Ishikawa (cell line): ENCODE results near the gene TROAP.

Source experiments
- CEBPB ChIP-seq: IDR thresholded peaks from 2 replicates; pipeline ENCODE4 v1.6.1; 2012
- CREB1 ChIP-seq: IDR thresholded peaks from 2 replicates; pipeline ENCODE4 v1.6.1; 2012; ENCODE audit warnings: low read depth
- EGR1 ChIP-seq: IDR thresholded peaks from 2 replicates; pipeline ENCODE4 v1.6.1; 2012
- EP300 ChIP-seq: IDR thresholded peaks from 2 replicates; pipeline ENCODE4 v1.6.1; 2012; ENCODE audit warnings: borderline replicate concordance
- FOXM1 ChIP-seq: IDR thresholded peaks from 2 replicates; pipeline ENCODE4 v1.6.1; 2012; ENCODE audit warnings: low read depth, borderline replicate concordance
- TAF1 ChIP-seq: IDR thresholded peaks from 2 replicates; pipeline ENCODE4 v1.6.1; 2012; ENCODE audit warnings: low read depth, mild to moderate bottlenecking
- YY1 ChIP-seq: IDR thresholded peaks from 2 replicates; pipeline ENCODE4 v1.6.1; 2012; ENCODE audit warnings: low read depth
- ZBTB7A ChIP-seq: IDR thresholded peaks from 2 replicates; pipeline ENCODE4 v1.6.1; 2012; ENCODE audit warnings: low read depth
- TF ChIP-seq, protein P1 (sequence below): IDR thresholded peaks from 2 replicates; pipeline ENCODE4 v1.6.1; 2012
- TF ChIP-seq, protein P2 (sequence below): IDR thresholded peaks from 2 replicates; pipeline ENCODE4 v1.6.1; 2012; ENCODE audit warnings: low read depth, mild to moderate bottlenecking
- TF ChIP-seq, protein P3 (sequence below): IDR thresholded peaks from 2 replicates; pipeline ENCODE4 v1.6.1; 2012

DNA sequence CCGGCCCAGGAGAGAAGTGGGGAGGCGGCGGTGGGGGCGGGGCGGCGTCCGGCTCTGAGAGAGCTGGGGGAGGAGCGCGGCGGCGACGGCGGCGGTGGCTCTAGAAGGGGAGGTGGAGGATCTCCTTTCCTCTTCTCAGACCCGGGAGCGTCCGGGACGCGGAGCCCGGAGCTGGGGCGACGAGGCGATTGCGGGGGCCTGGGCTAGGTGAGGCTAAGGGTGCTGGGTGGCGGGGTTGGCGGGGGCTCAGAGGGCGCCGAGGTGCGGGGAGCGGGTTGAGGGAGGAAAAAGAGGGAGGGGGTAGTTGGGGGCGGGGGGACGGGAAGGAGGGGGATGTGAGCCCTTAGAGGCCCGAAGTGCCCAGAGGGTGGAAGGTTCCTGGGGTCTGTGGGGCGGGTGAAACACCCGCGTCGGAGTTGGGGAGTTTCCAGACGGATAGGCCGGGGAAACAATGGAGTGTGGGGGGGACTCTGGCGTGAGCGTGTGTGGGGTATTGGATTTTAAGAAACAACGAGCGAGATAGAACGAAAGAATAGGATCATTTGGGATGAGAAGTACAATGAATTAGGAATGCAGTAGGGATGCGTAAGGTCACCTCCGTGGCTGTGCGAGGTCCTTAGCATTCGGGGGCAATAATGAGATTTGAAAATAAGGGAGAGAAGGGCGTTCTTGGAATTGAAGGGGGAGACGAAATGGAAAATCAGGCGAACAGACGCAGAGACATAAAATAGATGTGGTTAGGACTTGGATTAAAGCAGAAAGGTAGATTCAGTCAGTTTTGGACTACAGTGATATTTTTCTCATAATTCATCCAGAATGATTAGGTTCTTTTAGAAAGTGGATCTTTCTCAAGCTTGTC is 44.6 kb downstream of the TROAP start, which contains the start of gene SPATS2:
- TF ChIP-seq EP300 (0 out of 2 replicates have a peak, but pooled peaks have one; percentile 23), CEBPB (no peak), YY1 (no peak), EGR1 (no peak; the same call in 1 of the 2 replicates), CREB1 (no peak), ZBTB7A (no peak; the same call in 1 of the 2 replicates), FOXM1 (no peak), TAF1 (no peak; the same call in 1 of the 2 replicates)
- TF ChIP-seq, protein P1, sequence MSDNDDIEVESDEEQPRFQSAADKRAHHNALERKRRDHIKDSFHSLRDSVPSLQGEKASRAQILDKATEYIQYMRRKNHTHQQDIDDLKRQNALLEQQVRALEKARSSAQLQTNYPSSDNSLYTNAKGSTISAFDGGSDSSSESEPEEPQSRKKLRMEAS, result no peak
- TF ChIP-seq, protein P2, sequence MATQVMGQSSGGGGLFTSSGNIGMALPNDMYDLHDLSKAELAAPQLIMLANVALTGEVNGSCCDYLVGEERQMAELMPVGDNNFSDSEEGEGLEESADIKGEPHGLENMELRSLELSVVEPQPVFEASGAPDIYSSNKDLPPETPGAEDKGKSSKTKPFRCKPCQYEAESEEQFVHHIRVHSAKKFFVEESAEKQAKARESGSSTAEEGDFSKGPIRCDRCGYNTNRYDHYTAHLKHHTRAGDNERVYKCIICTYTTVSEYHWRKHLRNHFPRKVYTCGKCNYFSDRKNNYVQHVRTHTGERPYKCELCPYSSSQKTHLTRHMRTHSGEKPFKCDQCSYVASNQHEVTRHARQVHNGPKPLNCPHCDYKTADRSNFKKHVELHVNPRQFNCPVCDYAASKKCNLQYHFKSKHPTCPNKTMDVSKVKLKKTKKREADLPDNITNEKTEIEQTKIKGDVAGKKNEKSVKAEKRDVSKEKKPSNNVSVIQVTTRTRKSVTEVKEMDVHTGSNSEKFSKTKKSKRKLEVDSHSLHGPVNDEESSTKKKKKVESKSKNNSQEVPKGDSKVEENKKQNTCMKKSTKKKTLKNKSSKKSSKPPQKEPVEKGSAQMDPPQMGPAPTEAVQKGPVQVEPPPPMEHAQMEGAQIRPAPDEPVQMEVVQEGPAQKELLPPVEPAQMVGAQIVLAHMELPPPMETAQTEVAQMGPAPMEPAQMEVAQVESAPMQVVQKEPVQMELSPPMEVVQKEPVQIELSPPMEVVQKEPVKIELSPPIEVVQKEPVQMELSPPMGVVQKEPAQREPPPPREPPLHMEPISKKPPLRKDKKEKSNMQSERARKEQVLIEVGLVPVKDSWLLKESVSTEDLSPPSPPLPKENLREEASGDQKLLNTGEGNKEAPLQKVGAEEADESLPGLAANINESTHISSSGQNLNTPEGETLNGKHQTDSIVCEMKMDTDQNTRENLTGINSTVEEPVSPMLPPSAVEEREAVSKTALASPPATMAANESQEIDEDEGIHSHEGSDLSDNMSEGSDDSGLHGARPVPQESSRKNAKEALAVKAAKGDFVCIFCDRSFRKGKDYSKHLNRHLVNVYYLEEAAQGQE, result no peak
- TF ChIP-seq, protein P3, sequence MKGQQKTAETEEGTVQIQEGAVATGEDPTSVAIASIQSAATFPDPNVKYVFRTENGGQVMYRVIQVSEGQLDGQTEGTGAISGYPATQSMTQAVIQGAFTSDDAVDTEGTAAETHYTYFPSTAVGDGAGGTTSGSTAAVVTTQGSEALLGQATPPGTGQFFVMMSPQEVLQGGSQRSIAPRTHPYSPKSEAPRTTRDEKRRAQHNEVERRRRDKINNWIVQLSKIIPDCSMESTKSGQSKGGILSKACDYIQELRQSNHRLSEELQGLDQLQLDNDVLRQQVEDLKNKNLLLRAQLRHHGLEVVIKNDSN, result no peak
